KMS-11 (cell line): ENCODE results near the gene HS2ST1.

Source experiments
- H2AFZ ChIP-seq: fragments of 200-600 bp; sonication (generic); 2 replicates; pipeline ENCODE4 v1.6.1; 2016; ENCODE audit warnings: antibody characterized with exemption, mixed run types, low read depth
- H3K27ac ChIP-seq: fragments of 200-600 bp; sonication (generic); 2 replicates; pipeline ENCODE4 v1.6.1; 2016; ENCODE audit warnings: mild to moderate bottlenecking, mixed run types
- H3K27me3 ChIP-seq: fragments of 200-600 bp; sonication (generic); 2 replicates; pipeline ENCODE4 v1.6.1; 2017; ENCODE audit warnings: mild to moderate bottlenecking, low read depth, mixed run types, moderate library complexity; ENCODE audit not compliant: insufficient read depth
- H3K36me3 ChIP-seq: fragments of 200-600 bp; sonication (generic); 2 replicates; pipeline ENCODE4 v1.6.1; 2017; ENCODE audit warnings: mild to moderate bottlenecking, mixed run types; ENCODE audit not compliant: insufficient read depth
- H3K4me1 ChIP-seq: fragments of 200-600 bp; sonication (generic); 2 replicates; pipeline ENCODE4 v1.6.1; 2016; ENCODE audit warnings: mild to moderate bottlenecking, low read depth, mixed run types; ENCODE audit not compliant: poor library complexity, severe bottlenecking
- H3K4me2 ChIP-seq: fragments of 200-600 bp; sonication (generic); 2 replicates; pipeline ENCODE4 v1.7.0; 2016; ENCODE audit warnings: mild to moderate bottlenecking, mixed run types
- H3K4me3 ChIP-seq: fragments of 200-600 bp; sonication (generic); IDR thresholded peaks from 2 replicates; pipeline ENCODE4 v1.6.1; 2017; ENCODE audit warnings: low read depth, low read length, mixed read lengths; ENCODE audit not compliant: insufficient read depth
- H3K79me2 ChIP-seq: fragments of 200-600 bp; sonication (generic); 2 replicates; pipeline ENCODE4 v1.6.1; 2016; ENCODE audit warnings: low read depth, mixed run types; ENCODE audit not compliant: insufficient read depth
- H3K9ac ChIP-seq: fragments of 200-600 bp; sonication (generic); 2 replicates; pipeline ENCODE4 v1.6.1; 2016; ENCODE audit warnings: mild to moderate bottlenecking, mixed run types
- H4K20me1 ChIP-seq: fragments of 200-600 bp; sonication (generic); 2 replicates; pipeline ENCODE4 v1.6.1; 2016; ENCODE audit warnings: mild to moderate bottlenecking, mixed run types; ENCODE audit not compliant: insufficient read depth
- TF ChIP-seq, protein P1 (sequence below): fragments of 200-600 bp; sonication (generic); conservative IDR thresholded peaks from 2 replicates; pipeline ENCODE4 v1.6.1; 2017; ENCODE audit warnings: low read depth, mild to moderate bottlenecking, antibody characterized with exemption, low read length, moderate library complexity, mixed read lengths

Gene HS2ST1

DNA sequence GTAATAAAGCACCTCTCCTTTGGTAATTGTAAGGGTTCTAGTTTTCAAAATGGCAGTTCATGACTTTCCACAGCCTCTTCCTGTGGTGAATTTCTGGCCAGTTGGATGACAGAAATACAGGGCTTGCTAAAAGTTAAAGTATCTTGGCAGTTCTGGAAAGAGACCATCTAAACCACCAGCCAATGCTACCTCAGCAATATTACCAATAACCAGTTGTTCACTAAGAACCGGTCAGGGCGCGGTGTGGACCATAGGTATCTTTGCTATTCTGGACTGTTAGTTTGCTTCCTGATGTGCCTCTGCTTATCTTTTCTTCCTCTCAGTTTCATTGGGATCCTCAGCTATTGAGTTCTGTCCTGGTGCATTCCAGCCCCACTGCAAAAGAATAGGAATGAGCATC lies 124.7 kb downstream of the HS2ST1 start:
- Histone ChIP-seq H2AFZ (no peak overlapping the region), H3K27me3 (no peaks in the 10 kb centered on the region), H3K36me3 (no peaks in the 10 kb centered on the region), H3K4me3 (no peak overlapping the region), H3K4me1 (no peaks in the 10 kb centered on the region), H3K4me2 (no peak overlapping the region), H3K9ac (no peak overlapping the region), H4K20me1 (no peaks in the 10 kb centered on the region), H3K79me2 (no peaks in the 10 kb centered on the region), H3K27ac (no peak overlapping the region)
- TF ChIP-seq, protein P1, sequence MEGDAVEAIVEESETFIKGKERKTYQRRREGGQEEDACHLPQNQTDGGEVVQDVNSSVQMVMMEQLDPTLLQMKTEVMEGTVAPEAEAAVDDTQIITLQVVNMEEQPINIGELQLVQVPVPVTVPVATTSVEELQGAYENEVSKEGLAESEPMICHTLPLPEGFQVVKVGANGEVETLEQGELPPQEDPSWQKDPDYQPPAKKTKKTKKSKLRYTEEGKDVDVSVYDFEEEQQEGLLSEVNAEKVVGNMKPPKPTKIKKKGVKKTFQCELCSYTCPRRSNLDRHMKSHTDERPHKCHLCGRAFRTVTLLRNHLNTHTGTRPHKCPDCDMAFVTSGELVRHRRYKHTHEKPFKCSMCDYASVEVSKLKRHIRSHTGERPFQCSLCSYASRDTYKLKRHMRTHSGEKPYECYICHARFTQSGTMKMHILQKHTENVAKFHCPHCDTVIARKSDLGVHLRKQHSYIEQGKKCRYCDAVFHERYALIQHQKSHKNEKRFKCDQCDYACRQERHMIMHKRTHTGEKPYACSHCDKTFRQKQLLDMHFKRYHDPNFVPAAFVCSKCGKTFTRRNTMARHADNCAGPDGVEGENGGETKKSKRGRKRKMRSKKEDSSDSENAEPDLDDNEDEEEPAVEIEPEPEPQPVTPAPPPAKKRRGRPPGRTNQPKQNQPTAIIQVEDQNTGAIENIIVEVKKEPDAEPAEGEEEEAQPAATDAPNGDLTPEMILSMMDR: no peak

DNA sequence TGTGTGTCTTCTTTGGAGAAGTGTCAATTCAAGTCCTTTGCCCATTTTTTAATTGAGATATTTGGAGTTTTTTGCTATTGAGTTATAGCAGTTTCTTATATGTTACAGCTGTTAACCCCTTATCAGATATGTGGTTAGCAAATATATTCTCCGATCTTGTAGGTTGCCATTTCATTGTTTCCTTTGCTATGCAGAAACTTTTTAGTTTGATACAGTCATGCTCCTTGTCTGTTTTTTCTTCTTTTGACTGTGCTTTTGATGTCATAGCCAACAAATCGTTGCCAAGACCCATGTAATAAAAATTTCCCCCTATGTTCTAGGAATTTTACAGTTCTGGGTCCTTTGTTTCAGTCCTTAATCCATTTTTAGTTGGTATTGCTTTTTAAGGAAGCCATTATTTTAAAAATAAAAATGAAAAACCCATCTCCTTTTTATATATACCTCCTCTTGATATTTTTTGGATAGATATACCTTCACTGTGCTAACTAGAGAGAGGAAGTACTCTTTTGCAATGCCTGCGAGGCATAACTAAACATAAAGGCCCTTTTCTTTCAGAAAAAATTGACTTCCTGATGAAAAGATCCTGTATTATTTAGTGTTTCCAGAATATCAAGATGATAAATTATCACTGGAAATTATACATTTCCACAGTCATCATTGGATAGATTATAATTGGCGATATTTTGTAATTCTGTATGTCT lies 127.8 kb downstream of the HS2ST1 start:
- Histone ChIP-seq H3K36me3 (no peaks in the 10 kb centered on the region), H2AFZ (no peak overlapping the region), H3K79me2 (no peaks in the 10 kb centered on the region), H3K9ac (no peak overlapping the region), H3K27me3 (no peaks in the 10 kb centered on the region), H3K4me2 (no peak overlapping the region), H3K27ac (no peak overlapping the region), H3K4me3 (no peak overlapping the region), H4K20me1 (no peaks in the 10 kb centered on the region), H3K4me1 (no peaks in the 10 kb centered on the region)
- TF ChIP-seq, protein P1: no peak

DNA sequence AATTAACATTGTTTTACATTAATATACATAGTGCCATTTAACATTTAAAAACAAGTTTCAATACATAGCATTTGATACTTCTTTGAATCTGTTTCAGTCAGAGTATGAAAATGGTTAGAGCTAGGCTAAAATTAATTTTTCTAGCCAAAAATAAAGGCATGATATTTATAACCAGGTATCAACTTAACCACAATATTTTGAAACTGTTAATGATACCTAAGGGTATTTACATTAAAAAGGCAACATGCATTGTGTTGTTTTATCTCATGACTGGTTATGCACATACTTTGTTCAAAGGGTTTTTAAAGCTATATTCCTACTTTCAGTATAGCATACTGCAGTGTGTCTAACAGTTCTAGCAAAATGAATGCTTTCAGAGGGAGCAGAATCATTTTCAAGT lies 130.0 kb downstream of the HS2ST1 start:
- H3K4me1 ChIP-seq: no peaks in the 10 kb centered on the region
- no peaks in the 10 kb centered on the region for H4K20me1 ChIP-seq
- no peak overlapping the region for H3K9ac ChIP-seq
- H3K4me3 ChIP-seq: no peak overlapping the region
- TF ChIP-seq, protein P1: no peak
- H3K36me3 ChIP-seq: no peaks in the 10 kb centered on the region
- H3K79me2 ChIP-seq: no peaks in the 10 kb centered on the region
- H3K27me3 ChIP-seq: no peaks in the 10 kb centered on the region
- no peak overlapping the region for H3K4me2 ChIP-seq
- H2AFZ ChIP-seq: no peak overlapping the region
- H3K27ac ChIP-seq: no peak overlapping the region

DNA sequence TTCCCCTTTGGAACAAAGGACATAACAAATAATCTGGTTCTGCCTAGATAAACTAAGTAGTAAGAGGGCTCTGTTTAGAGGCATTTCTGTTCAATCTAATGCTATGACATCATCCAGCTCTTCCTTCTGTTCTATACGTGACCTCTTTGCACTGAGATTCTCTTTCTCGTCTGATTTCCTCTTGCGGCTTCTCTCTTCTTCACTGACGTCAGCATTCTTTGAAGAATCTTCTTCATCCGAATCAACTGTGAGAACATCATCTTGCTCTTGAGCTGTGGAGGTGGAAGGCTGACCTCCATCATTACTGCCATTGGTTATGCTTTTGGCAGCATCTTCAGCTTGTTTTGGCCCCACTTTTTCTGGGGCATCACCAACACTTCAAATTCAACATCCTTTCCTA lies 130.4 kb downstream of the HS2ST1 start:
- Histone ChIP-seq H3K27ac (no peak overlapping the region), H3K27me3 (no peaks in the 10 kb centered on the region), H3K79me2 (no peaks in the 10 kb centered on the region), H3K4me2 (no peak overlapping the region), H3K36me3 (no peaks in the 10 kb centered on the region), H3K4me1 (no peaks in the 10 kb centered on the region), H3K9ac (no peak overlapping the region), H3K4me3 (no peak overlapping the region), H2AFZ (no peak overlapping the region), H4K20me1 (no peaks in the 10 kb centered on the region)
- TF ChIP-seq, protein P1: no peak
